ENCODE data around the gene NTPCR.

Gene NTPCR

DNA sequence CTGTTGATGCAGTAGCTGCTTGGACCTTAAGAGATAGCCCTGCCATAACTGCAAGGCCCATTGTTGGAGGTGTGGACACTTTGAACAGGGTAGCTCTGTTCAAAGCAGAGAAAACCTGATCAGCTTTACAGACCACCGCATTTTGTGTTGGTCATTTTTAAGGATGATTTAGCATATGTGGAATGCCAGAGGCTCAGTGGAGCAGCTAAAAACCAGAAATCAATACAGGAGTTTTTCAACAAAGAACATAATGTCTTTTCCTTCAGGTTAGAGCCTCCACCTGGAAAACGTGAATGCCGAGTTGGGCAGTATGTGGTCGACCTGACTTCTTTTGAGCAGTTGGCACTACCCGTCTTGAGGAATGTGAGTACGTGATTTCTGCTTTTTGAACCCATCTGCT is 5.7 kb downstream of the NTPCR start:
- TF ChIP-seq, protein P1, sequence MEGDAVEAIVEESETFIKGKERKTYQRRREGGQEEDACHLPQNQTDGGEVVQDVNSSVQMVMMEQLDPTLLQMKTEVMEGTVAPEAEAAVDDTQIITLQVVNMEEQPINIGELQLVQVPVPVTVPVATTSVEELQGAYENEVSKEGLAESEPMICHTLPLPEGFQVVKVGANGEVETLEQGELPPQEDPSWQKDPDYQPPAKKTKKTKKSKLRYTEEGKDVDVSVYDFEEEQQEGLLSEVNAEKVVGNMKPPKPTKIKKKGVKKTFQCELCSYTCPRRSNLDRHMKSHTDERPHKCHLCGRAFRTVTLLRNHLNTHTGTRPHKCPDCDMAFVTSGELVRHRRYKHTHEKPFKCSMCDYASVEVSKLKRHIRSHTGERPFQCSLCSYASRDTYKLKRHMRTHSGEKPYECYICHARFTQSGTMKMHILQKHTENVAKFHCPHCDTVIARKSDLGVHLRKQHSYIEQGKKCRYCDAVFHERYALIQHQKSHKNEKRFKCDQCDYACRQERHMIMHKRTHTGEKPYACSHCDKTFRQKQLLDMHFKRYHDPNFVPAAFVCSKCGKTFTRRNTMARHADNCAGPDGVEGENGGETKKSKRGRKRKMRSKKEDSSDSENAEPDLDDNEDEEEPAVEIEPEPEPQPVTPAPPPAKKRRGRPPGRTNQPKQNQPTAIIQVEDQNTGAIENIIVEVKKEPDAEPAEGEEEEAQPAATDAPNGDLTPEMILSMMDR (conservative IDR thresholded peaks at IDR 0.05; ENCODE audit: low read depth, low read length) = no peak
- H3K27me3 ChIP-seq (ENCODE audit: insufficient read depth, low read depth) = no peaks in the 10 kb centered on the region
- no peak overlapping the region for H3K9ac ChIP-seq
- H3K27ac ChIP-seq = no peak overlapping the region
- no peak overlapping the region for H2AFZ ChIP-seq (ENCODE audit: low read depth)
- no peak overlapping the region for H3K4me2 ChIP-seq
- 0 out of 2 replicates have a peak, but pooled peaks cover 3% of the 10 kb centered on the region for H3K79me2 ChIP-seq (ENCODE audit: insufficient read depth, low read depth)
- peaks cover 13% of the 10 kb centered on the region for H3K4me1 ChIP-seq (ENCODE audit: low read depth, poor library complexity, severe bottlenecking)
- H3K36me3 ChIP-seq (ENCODE audit: insufficient read depth) = peaks cover 9% of the 10 kb centered on the region; the same call in 1 of the 2 replicates
- H3K4me3 ChIP-seq (IDR thresholded peaks at IDR 0.05; ENCODE audit: insufficient read depth, low read depth, low read length) = no peak overlapping the region
- H4K20me1 ChIP-seq (ENCODE audit: insufficient read depth) = no peaks in the 10 kb centered on the region

DNA sequence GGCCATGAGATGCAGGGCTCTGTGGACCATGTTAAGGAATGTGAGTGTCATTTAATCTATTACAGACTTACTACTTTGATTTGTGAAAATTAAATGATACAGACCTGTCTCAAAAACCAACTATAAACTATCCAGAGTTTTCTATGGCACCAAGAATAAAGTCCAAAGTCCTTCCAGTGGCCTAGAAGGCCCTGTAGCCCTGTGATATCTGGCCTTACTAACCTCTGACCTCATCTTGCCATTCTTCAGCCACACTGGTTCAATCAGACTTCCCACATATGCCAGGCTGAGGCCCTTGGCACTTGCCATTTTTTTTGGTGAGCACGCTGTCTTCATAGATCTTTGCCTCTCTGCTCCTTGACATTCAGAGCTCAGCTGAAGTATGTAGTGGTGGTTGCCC is 7.7 kb downstream of the NTPCR start:
- H3K36me3 ChIP-seq (ENCODE audit: insufficient read depth) = peaks cover 9% of the 10 kb centered on the region; the same call in 1 of the 2 replicates
- TF ChIP-seq, protein P1 (conservative IDR thresholded peaks at IDR 0.05; ENCODE audit: low read depth, low read length) = no peak
- no peaks in the 10 kb centered on the region for H3K27me3 ChIP-seq (ENCODE audit: insufficient read depth, low read depth)
- H3K79me2 ChIP-seq (ENCODE audit: insufficient read depth, low read depth) = 0 out of 2 replicates have a peak, but pooled peaks cover 3% of the 10 kb centered on the region
- no peak overlapping the region for H3K4me2 ChIP-seq
- no peak overlapping the region for H3K27ac ChIP-seq
- H2AFZ ChIP-seq (ENCODE audit: low read depth) = no peak overlapping the region
- H3K9ac ChIP-seq = no peak overlapping the region
- H3K4me3 ChIP-seq (IDR thresholded peaks at IDR 0.05; ENCODE audit: insufficient read depth, low read depth, low read length) = no peak overlapping the region
- H4K20me1 ChIP-seq (ENCODE audit: insufficient read depth) = no peaks in the 10 kb centered on the region
- no peaks in the 10 kb centered on the region for H3K4me1 ChIP-seq (ENCODE audit: low read depth, poor library complexity, severe bottlenecking)

GRCh38 chr1:232962761-232963745 is 12.6 kb downstream of the NTPCR start:
- no peak overlapping the region for H3K4me3 ChIP-seq (IDR thresholded peaks at IDR 0.05; ENCODE audit: insufficient read depth, low read depth, low read length)
- TF ChIP-seq, protein P1 (conservative IDR thresholded peaks at IDR 0.05; ENCODE audit: low read depth, low read length) = no peak
- H3K4me1 ChIP-seq (ENCODE audit: low read depth, poor library complexity, severe bottlenecking) = no peaks in the 10 kb centered on the region
- no peak overlapping the region for H2AFZ ChIP-seq (ENCODE audit: low read depth)
- H3K9ac ChIP-seq = no peak overlapping the region
- H3K27ac ChIP-seq = no peak overlapping the region
- H3K36me3 ChIP-seq (ENCODE audit: insufficient read depth) = peaks cover 7% of the 10 kb centered on the region; the same call in 1 of the 2 replicates
- no peaks in the 10 kb centered on the region for H4K20me1 ChIP-seq (ENCODE audit: insufficient read depth)
- H3K27me3 ChIP-seq (ENCODE audit: insufficient read depth, low read depth) = no peaks in the 10 kb centered on the region
- no peaks in the 10 kb centered on the region for H3K79me2 ChIP-seq (ENCODE audit: insufficient read depth, low read depth)
- H3K4me2 ChIP-seq = no peak overlapping the region

DNA sequence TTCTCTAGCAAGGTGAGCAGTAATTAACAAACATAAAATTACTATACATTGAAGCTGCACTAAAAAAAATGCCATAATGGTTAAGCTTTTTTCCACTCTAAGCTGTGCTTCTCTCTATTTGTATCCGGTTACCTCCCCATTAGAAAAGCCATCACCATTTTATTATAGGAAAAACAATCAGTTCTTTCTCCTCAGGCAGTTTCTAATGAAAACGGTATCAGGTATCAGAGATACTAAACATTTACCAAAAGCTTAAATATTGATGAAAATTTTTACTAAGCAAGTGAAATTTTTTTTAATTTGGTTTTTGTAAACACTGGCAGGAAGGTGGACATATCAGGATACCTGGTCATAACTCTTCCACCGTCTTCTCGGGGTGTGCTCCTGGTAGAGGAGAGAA is 14.2 kb downstream of the NTPCR start:
- H3K79me2 ChIP-seq (ENCODE audit: insufficient read depth, low read depth) = no peaks in the 10 kb centered on the region
- no peak overlapping the region for H3K9ac ChIP-seq
- H3K36me3 ChIP-seq (ENCODE audit: insufficient read depth) = no peaks in the 10 kb centered on the region; the same call in 1 of the 2 replicates
- no peak overlapping the region for H3K4me2 ChIP-seq
- H3K27ac ChIP-seq = no peak overlapping the region
- H3K4me1 ChIP-seq (ENCODE audit: low read depth, poor library complexity, severe bottlenecking) = no peaks in the 10 kb centered on the region
- TF ChIP-seq, protein P1 (conservative IDR thresholded peaks at IDR 0.05; ENCODE audit: low read depth, low read length) = no peak
- H3K27me3 ChIP-seq (ENCODE audit: insufficient read depth, low read depth) = no peaks in the 10 kb centered on the region
- no peaks in the 10 kb centered on the region for H4K20me1 ChIP-seq (ENCODE audit: insufficient read depth)
- no peak overlapping the region for H3K4me3 ChIP-seq (IDR thresholded peaks at IDR 0.05; ENCODE audit: insufficient read depth, low read depth, low read length)
- no peak overlapping the region for H2AFZ ChIP-seq (ENCODE audit: low read depth)

Data from KMS-11 (cell line).